ENCODE measurements around the gene DNAJC10.
"Not testable (repeated sequence)": the region's sequence is repeated elsewhere in the genome, so short reads cannot be mapped to it uniquely, and the experiment has no call there.

DNAJC10 gene

GRCh38 chr2:182715892-182716649, at the start of gene DNAJC10:
DNAJC10 (plus strand) TSS chr2:182716257; CDS start chr2:182718087, 1,830 bp downstream.
- peak; percentile 91 for DNase-seq (ENCODE audit: low read depth)

GRCh38 chr2:182666674-182667314, 49.3 kb upstream of the DNAJC10 start:
- DNase-seq (ENCODE audit: low read depth), result peak; percentile 33

- DNase-seq (ENCODE audit: low read depth), result no peak
Observed at GRCh38 chr2:182667315-182667695, 48.8 kb upstream of the DNAJC10 start.

GRCh38 chr2:182668671-182669070, 47.4 kb upstream of the DNAJC10 start:
- DNase-seq (ENCODE audit: low read depth), result no peak

GRCh38 chr2:182672466-182673165, 43.4 kb upstream of the DNAJC10 start:
- DNase-seq (ENCODE audit: low read depth), result peak; percentile 84

GRCh38 chr2:182680837-182681236, 35.2 kb upstream of the DNAJC10 start:
- DNase-seq (ENCODE audit: low read depth), result no peak

GRCh38 chr2:182682210-182682609, 33.8 kb upstream of the DNAJC10 start:
- no peak for DNase-seq (ENCODE audit: low read depth)

- no peak for DNase-seq (ENCODE audit: low read depth)
Observed at GRCh38 chr2:182685559-182685958, 30.5 kb upstream of the DNAJC10 start.

- not testable (repeated sequence) for DNase-seq (ENCODE audit: low read depth)
Observed at GRCh38 chr2:182686763-182687162, 29.3 kb upstream of the DNAJC10 start.

- DNase-seq (ENCODE audit: low read depth), result no peak
Observed at GRCh38 chr2:182694189-182694588, 21.9 kb upstream of the DNAJC10 start.

GRCh38 chr2:182695776-182696175, 20.3 kb upstream of the DNAJC10 start:
- DNase-seq (ENCODE audit: low read depth), result no peak

- DNase-seq (ENCODE audit: low read depth), result no peak
Observed at GRCh38 chr2:182698671-182699070, 17.4 kb upstream of the DNAJC10 start.

GRCh38 chr2:182705761-182706160, 10.3 kb upstream of the DNAJC10 start:
- DNase-seq (ENCODE audit: low read depth), result no peak

- DNase-seq (ENCODE audit: low read depth), result no peak
Observed at GRCh38 chr2:182706751-182707150, 9.3 kb upstream of the DNAJC10 start.

- peak; percentile 6 for DNase-seq (ENCODE audit: low read depth)
Observed at GRCh38 chr2:182713601-182714000, 2.5 kb upstream of the DNAJC10 start.

GRCh38 chr2:182715121-182715891, 751 bp upstream of the DNAJC10 start:
- DNase-seq (ENCODE audit: low read depth), result peak; percentile 45

- no peak for DNase-seq (ENCODE audit: low read depth)
Observed at GRCh38 chr2:182716650-182716979, 558 bp downstream of the DNAJC10 start.

- no peak for DNase-seq (ENCODE audit: low read depth)
Observed at GRCh38 chr2:182717416-182717815, 1.4 kb downstream of the DNAJC10 start.

GRCh38 chr2:182717816-182718215, 1.8 kb downstream of the DNAJC10 start:
- DNase-seq (ENCODE audit: low read depth), result no peak

GRCh38 chr2:182718459-182718858, 2.4 kb downstream of the DNAJC10 start:
- no peak for DNase-seq (ENCODE audit: low read depth)

- DNase-seq (ENCODE audit: low read depth), result not testable (repeated sequence)
Observed at GRCh38 chr2:182719116-182719515, 3.1 kb downstream of the DNAJC10 start.

- no peak for DNase-seq (ENCODE audit: low read depth)
Observed at GRCh38 chr2:182724656-182725055, 8.6 kb downstream of the DNAJC10 start.

All from EH (cell line).